NCI-H2196 (cell line): Measurements from ENCODE around the gene EFCAB6.

Source experiments
- DNase-seq: peaks from one replicate; lab custom pipeline; 2025; ENCODE audit not compliant: unreplicated experiment; lab: John Stamatoyannopoulos, UW

Gene EFCAB6

GRCh38 chr22:43511276-43511910, 300.7 kb downstream of the EFCAB6 start:
- DNase-seq = no peak

GRCh38 chr22:43510281-43511070, 301.6 kb downstream of the EFCAB6 start:
- DNase-seq = no peak

DNA sequence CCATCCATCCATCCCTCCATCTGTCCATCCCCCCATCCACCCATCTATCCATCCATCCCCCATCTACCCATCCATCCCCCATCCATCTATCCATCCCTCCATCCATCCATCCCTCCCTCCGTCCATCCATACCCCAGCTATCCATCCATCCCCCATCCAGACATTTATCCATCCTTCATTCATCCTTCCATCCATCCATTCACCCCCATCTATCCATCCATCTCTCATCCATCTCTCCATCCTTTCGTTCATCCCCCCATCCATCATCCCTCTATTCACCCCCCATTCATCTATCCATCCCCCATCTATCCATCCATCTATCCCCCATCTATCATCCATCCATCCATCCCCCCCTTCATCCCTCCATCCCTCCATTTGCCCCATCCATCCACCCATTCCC, 302.8 kb downstream of the EFCAB6 start:
- no peak for DNase-seq

DNA sequence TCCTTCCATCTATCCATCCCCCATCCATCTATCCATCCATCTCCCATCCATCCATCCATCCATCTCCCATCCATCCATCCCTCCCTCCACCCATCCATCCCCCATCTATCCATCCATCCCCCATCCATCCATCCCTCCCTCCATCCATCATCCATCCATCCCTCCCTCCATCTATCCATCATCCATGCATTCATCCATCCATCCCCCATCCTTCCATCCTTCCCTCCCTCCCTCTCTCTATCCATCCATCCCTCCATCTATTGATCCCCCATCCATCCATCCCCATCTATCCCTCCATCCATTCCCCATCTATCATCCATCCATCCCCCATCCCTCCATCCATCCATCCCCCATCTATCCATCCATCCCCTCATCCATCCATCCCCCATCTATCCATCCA, 303.6 kb downstream of the EFCAB6 start:
- no peak for DNase-seq

- no peak for DNase-seq
These were observed 304.9 kb downstream of the EFCAB6 start for GRCh38 chr22:43507235-43507634.

DNA sequence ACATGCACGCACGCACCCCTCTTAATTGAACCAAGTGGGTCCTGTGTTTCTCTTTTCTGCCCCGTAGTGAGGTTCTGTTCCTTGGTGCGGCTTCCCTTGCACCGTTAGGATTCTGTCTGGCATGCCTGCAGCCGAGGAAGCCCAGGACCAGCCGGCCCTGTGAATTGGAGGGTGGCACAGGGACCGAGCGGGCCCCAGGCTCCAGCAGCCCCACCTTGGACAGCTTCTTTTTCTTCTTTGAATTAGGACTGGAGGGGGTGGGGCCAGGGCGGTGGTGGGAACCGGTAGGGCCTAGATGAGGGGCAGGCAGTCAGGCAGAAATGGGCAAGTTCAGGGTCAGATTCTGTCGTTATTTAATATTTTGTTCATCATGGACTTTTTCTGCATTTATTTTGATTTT, 305.6 kb downstream of the EFCAB6 start:
- DNase-seq = no peak

DNA sequence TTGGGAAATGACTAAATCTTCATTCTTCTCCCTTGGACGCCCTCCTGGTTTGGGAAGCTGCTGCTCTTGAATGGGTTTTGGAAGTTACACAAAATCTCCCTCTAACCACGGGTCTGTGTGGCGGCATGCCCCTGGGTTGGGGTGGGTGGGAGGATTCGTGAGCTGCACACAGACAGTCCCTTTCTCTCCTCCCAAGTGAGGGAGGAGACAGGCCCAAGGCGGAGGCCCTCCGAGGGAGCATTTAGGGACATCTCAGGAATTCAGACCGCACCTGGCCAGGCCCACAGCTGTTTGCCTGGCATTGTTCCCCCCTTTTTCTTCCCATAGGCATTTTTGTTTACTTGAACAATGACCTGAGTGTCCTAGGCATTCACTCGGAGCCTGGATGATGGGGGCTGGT, 306.2 kb downstream of the EFCAB6 start:
- no peak for DNase-seq

DNA sequence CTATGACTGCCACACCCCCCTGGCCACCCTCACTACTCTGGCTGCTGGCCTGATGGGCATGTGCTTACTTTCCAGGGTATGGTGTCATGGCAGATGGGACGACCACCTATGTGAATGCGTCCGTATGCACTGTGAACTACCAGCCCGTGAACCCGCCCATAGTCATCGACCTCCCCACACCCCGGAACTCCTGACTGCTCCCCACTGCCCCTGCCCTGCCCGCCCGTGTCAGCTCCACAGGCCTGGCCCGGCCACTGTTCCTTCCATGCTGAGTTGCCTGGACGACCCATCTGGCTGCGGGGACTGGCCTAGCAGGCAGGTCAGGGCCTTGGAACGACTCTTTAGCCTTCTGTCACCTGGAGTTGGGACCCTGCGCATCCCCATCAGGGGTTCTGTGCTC, 306.7 kb downstream of the EFCAB6 start:
- DNase-seq = no peak

DNA sequence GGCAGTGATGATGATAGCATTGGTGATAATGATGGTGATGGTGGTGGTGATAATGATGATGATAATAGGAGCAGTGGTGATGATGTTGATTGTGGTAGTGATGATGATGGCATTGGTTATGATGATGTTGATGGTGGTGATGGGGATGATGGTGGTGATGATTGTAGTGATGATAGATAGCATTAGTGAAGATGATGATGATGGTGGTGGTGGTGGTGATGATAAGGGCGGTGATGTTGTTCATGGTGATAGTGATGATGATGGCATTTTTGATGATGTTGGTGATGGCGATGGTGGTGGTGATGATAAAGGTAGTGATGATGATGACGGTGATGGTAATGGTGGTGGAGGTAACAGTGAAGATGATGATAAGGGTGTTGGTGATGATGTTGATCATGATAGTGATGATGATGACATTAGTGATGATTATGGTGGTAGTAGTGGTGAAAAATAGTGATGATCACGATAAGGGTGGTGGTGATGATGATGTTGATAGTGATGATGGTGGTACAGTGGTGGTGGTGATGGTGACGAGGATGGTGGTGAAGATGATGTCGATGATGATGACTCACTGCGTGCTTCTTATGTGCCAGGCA, 307.3 kb downstream of the EFCAB6 start:
- DNase-seq = no peak

DNA sequence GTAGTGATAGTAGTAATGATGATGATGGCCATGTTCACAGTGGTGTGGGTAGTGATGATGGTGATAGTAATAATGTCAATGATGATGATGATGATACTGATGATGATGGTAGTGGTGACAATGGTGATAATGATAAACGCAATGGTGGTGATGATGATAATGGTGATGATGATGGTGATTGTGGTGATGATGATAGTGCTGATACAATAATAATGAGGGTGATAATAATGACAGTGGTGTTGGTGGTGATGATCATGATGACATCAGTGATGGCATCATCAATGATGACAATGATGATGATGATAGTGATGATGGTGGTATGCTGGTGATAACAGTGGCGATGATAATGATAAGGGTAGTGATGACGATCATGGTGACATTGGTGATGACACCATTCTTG, 308.0 kb downstream of the EFCAB6 start:
- no peak for DNase-seq

- DNase-seq = no peak
These were observed 309.7 kb downstream of the EFCAB6 start for GRCh38 chr22:43502306-43502874.

- DNase-seq = no peak
These were observed 310.2 kb downstream of the EFCAB6 start for GRCh38 chr22:43501878-43502277.

DNA sequence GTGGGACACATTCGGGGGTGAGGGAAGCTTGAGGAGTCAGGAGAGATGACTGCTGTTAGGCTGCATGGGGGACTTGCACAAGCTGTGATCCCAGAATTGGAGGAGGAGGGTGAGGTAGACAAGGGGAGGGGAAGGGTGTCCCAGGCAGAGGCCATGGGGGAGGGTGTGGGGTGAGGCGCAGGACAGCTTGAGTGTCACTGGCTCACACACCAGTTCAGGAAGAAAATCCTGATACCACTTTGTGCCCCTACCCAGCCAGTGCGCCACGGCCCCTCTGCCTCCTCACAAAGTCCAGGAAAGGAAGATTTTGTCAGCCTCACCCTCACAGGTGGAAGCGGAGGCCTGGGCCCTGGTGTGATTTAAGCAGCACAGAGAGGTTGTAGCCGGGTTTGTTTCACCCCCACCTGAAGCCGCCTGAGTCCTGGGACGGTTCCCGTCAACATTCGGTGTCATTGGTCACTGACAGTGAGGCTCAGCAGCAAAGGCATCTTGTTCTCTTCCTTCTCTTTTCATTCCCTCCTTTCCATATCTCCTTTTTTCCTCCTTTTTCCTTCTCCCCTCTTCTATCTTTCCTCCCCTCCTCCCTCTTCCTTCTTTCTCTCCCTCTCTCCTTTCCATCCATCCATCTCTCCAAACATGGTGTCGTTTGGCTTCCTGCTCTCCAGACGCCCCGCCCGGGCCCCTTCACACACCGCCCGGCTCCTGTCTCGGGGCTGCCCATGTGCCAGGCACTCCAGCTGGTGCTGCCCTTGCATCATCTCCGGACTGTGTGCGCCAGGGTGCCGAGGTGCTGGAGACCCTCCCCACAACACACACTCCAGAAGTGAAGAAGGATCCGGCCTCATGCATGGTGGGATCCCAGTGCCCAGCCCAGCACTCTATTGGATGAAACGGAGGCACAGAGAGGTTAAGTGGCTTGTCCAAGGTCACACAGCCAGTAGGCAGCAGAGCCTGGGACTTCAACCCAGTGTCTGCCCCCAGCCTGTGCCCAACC, 311.0 kb downstream of the EFCAB6 start:
- no peak for DNase-seq

- no peak for DNase-seq
These were observed 313.2 kb downstream of the EFCAB6 start for GRCh38 chr22:43498856-43499253.

- no peak for DNase-seq
These were observed 313.9 kb downstream of the EFCAB6 start for GRCh38 chr22:43497956-43498855.

DNA sequence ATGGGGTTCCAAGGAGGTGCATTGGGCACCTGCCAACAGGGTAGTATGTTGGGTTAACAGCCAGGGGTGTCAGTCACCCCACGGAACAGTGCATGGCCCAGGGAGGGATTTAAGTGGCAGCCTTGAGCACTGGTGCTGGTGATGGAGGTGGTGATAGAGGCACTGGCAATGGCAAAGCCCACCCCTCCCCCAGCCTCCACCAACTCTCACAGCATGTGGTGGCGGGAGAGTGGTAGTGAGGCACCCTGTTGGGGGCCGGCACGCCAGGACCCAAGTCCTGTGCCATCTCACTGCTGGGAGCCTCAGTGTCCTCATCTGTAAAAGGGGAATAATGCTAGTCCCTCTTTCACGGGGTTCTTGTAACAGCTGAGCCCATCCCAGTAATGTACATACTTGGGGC, 318.8 kb downstream of the EFCAB6 start:
- DNase-seq = no peak

DNA sequence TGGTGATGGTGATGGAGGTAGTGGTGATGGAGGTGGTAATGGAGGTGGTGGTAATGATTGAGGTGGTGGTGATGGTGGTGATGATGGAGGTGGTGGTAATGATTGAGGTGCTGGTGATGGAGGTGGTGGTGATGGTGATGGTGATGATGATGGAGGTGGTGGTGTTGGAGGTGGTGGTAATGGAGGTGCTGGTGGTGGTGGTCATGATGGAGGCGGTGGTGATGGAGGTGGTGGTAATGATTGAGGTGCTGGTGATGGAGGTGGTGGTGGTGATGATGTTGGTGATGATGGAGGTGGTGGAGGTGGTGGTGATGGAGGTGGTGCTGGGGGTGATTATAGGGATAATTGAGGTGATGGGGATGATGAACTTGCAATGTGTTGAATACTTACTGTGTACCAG, 320.4 kb downstream of the EFCAB6 start:
- DNase-seq = no peak

- DNase-seq = no peak
These were observed 320.9 kb downstream of the EFCAB6 start for GRCh38 chr22:43491177-43491576.

DNA sequence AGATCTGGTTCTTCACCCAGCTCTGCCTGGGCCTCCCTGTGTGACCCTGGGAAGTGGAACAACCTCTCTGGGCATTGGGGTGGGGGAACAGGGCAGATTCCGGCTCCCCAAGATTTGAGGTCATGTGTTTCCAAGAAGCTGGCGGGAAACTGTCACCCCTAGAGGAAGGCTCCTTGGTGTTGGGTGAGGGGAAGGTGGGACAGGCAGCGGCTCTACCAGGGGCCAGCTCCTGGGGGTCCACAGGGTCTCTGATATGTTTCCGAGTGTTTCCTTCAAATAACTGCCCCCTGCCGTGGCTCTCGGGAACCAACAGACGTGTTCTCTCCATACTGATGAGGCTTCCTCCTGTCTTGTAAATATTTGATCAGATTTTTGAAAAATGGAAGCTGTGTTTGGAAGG, 321.8 kb downstream of the EFCAB6 start:
- no peak for DNase-seq

DNA sequence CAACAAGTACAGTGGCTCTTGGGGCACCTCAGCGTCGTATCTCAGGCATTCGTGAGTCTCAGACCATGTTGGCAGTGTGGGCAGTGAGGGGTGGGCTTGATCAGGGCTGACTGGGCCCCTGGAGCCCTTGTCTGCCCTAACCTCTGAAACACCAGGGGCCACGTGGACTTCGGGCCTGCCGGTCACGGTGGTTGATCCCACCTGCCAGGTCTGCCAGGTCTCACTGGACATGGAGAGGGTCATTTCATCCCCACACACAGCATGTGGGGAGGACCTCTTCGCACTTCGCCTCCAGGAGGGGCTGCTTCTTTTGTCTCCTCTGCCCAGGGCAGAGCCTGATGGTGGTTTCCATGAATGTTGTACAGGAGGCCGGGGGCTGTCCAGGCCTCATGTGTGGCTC, 323.2 kb downstream of the EFCAB6 start:
- no peak for DNase-seq
